ENCODE measurements around the gene PDGFRB. TPM values are rescaled to one million over a fixed set of nuclear protein-coding genes. Genes with fewer than 3 reads are reported as not detected.

The PDGFRB gene
- polyA plus RNA-seq, 1 donor from 2014 or later = not detected

DNA sequence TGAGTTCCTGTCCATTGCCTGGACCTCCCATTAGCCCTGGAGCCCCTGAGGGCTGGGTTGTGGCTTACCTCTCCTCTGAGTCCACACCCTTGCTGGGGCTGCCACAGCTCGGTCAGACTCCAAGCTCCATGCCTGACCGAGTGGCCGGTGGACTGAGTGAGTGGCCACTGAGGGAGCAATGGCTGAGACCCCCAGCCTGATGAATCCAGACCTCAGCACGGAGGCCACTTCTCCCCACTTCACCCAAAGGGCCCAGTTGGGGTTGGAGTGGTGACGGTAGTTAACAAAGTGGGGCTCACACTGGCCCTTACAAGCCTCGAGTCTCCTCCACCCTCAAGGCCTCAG is 28.8 kb downstream of the PDGFRB start:
- no peak overlapping the region for H3K27ac ChIP-seq (ENCODE audit: low read length)
- no peaks in the 10 kb centered on the region for H3K9me3 ChIP-seq (ENCODE audit: low read length)

DNA sequence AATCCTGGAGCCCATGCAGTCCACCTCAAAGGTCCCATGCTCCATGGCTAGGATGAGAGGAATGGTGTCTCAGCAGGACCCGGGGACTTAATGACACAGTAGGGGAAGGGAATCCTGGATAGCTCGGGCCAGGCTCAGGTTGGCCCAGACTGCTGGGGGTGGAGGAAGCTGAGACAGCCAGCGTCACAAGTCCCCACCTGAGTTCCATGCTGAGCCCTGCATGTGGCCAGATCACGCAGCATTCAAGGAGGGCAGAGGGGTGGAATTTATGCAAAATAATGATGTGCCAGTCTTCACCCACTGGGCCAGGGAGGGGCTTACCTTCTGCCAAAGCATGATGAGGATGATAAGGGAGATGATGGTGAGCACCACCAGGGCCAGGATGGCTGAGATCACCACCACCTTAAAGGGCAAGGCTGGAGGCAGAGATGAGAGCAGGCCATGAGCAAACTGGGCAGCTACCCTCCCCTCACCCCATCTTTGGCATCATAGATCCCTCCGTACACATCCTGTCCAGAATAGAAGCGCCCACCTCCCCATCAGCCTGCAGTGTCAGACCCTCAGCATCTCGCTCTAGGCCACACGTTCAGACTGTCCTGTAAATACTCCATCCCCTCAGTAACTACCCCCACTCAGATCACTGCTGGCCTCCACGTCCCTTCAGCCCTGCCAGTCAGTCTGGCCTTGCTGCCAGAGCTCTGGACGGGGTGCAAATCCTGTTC is 29.3 kb downstream of the PDGFRB start:
- H3K27me3 ChIP-seq (ENCODE audit: insufficient read depth, low read depth, low read length) = no peaks in the 10 kb centered on the region
- no peak overlapping the region for H3K9ac ChIP-seq (ENCODE audit: low read length)
- H2AFZ ChIP-seq (ENCODE audit: low read depth, low read length) = no peak overlapping the region
- no peaks in the 10 kb centered on the region for H3F3A ChIP-seq (ENCODE audit: insufficient read depth, low read length, poor library complexity, severe bottlenecking)
- no peak overlapping the region for H3K4me2 ChIP-seq (ENCODE audit: low read length)
- no peaks in the 10 kb centered on the region for H3K36me3 ChIP-seq (ENCODE audit: insufficient read depth, low read length)
- TF ChIP-seq RAD21 (conservative IDR thresholded peaks at IDR 0.05) (no peak), POLR2AphosphoS5 (IDR thresholded peaks at IDR 0.05) (no peak), SMC3 (conservative IDR thresholded peaks at IDR 0.05; ENCODE audit: poor library complexity) (no peak), EZH2 (IDR thresholded peaks at IDR 0.05; ENCODE audit: borderline replicate concordance, insufficient read depth, low read length, poor library complexity, severe bottlenecking) (no peak), EP300 (conservative IDR thresholded peaks at IDR 0.05; ENCODE audit: poor library complexity, severe bottlenecking) (no peak), TAF1 (IDR thresholded peaks at IDR 0.05; ENCODE audit: low read depth) (no peak), MXI1 (conservative IDR thresholded peaks at IDR 0.05; ENCODE audit: poor library complexity, severe bottlenecking) (no peak)
- TF ChIP-seq, protein P1, sequence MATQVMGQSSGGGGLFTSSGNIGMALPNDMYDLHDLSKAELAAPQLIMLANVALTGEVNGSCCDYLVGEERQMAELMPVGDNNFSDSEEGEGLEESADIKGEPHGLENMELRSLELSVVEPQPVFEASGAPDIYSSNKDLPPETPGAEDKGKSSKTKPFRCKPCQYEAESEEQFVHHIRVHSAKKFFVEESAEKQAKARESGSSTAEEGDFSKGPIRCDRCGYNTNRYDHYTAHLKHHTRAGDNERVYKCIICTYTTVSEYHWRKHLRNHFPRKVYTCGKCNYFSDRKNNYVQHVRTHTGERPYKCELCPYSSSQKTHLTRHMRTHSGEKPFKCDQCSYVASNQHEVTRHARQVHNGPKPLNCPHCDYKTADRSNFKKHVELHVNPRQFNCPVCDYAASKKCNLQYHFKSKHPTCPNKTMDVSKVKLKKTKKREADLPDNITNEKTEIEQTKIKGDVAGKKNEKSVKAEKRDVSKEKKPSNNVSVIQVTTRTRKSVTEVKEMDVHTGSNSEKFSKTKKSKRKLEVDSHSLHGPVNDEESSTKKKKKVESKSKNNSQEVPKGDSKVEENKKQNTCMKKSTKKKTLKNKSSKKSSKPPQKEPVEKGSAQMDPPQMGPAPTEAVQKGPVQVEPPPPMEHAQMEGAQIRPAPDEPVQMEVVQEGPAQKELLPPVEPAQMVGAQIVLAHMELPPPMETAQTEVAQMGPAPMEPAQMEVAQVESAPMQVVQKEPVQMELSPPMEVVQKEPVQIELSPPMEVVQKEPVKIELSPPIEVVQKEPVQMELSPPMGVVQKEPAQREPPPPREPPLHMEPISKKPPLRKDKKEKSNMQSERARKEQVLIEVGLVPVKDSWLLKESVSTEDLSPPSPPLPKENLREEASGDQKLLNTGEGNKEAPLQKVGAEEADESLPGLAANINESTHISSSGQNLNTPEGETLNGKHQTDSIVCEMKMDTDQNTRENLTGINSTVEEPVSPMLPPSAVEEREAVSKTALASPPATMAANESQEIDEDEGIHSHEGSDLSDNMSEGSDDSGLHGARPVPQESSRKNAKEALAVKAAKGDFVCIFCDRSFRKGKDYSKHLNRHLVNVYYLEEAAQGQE (IDR thresholded peaks at IDR 0.05; ENCODE audit: borderline replicate concordance) = no peak
- TF ChIP-seq, protein P2, sequence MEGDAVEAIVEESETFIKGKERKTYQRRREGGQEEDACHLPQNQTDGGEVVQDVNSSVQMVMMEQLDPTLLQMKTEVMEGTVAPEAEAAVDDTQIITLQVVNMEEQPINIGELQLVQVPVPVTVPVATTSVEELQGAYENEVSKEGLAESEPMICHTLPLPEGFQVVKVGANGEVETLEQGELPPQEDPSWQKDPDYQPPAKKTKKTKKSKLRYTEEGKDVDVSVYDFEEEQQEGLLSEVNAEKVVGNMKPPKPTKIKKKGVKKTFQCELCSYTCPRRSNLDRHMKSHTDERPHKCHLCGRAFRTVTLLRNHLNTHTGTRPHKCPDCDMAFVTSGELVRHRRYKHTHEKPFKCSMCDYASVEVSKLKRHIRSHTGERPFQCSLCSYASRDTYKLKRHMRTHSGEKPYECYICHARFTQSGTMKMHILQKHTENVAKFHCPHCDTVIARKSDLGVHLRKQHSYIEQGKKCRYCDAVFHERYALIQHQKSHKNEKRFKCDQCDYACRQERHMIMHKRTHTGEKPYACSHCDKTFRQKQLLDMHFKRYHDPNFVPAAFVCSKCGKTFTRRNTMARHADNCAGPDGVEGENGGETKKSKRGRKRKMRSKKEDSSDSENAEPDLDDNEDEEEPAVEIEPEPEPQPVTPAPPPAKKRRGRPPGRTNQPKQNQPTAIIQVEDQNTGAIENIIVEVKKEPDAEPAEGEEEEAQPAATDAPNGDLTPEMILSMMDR (IDR thresholded peaks at IDR 0.05; ENCODE audit: poor library complexity, severe bottlenecking) = no peak
- no peaks in the 10 kb centered on the region for H4K20me1 ChIP-seq (ENCODE audit: insufficient read depth)
- no peaks in the 10 kb centered on the region for H3K9me2 ChIP-seq (ENCODE audit: insufficient read depth, low read length)
- no peak overlapping the region for H3K4me3 ChIP-seq (ENCODE audit: low read length)
- no peaks in the 10 kb centered on the region for H3K79me2 ChIP-seq (replicated peaks; ENCODE audit: insufficient read depth, low read length)
- no peak overlapping the region for H3K27ac ChIP-seq (ENCODE audit: low read length)
- H3K9me3 ChIP-seq (ENCODE audit: low read length) = no peaks in the 10 kb centered on the region

More for the DNA sequence above, 28.8 kb downstream of the PDGFRB start:
- Histone ChIP-seq H3F3A (ENCODE audit: insufficient read depth, low read length, poor library complexity, severe bottlenecking) (no peaks in the 10 kb centered on the region), H2AFZ (ENCODE audit: low read depth, low read length) (no peak overlapping the region), H3K4me3 (ENCODE audit: low read length) (no peak overlapping the region), H3K4me2 (ENCODE audit: low read length) (no peak overlapping the region), H4K20me1 (ENCODE audit: insufficient read depth) (no peaks in the 10 kb centered on the region), H3K9ac (ENCODE audit: low read length) (no peak overlapping the region), H3K9me2 (ENCODE audit: insufficient read depth, low read length) (no peaks in the 10 kb centered on the region), H3K79me2 (replicated peaks; ENCODE audit: insufficient read depth, low read length) (no peaks in the 10 kb centered on the region), H3K36me3 (ENCODE audit: insufficient read depth, low read length) (no peaks in the 10 kb centered on the region), H3K27me3 (ENCODE audit: insufficient read depth, low read depth, low read length) (no peaks in the 10 kb centered on the region)
- TF ChIP-seq POLR2AphosphoS5 (IDR thresholded peaks at IDR 0.05) (no peak), SMC3 (conservative IDR thresholded peaks at IDR 0.05; ENCODE audit: poor library complexity) (no peak), EP300 (conservative IDR thresholded peaks at IDR 0.05; ENCODE audit: poor library complexity, severe bottlenecking) (no peak), RAD21 (conservative IDR thresholded peaks at IDR 0.05) (no peak), MXI1 (conservative IDR thresholded peaks at IDR 0.05; ENCODE audit: poor library complexity, severe bottlenecking) (no peak), TAF1 (IDR thresholded peaks at IDR 0.05; ENCODE audit: low read depth) (no peak), EZH2 (IDR thresholded peaks at IDR 0.05; ENCODE audit: borderline replicate concordance, insufficient read depth, low read length, poor library complexity, severe bottlenecking) (no peak)
- TF ChIP-seq, protein P1 (IDR thresholded peaks at IDR 0.05; ENCODE audit: borderline replicate concordance) = no peak
- TF ChIP-seq, protein P2 (IDR thresholded peaks at IDR 0.05; ENCODE audit: poor library complexity, severe bottlenecking) = no peak

All from neural cell (in vitro differentiated cells).